Skeletal muscle cell (primary cell): Measurements from ENCODE around the gene SLC12A4.
"Not testable (repeated sequence)": the region's sequence is repeated elsewhere in the genome, so short reads cannot be mapped to it uniquely, and the experiment has no call there.

Source experiments
- DNase-seq: peaks from one replicate; pipeline ENCODE4 v3.0.0-alpha.2; 2010; ENCODE audit warnings: low read depth
- H3K4me3 ChIP-seq: 2 replicates; pipeline ENCODE4 v1.5.1; 2011; ENCODE audit warnings: low read depth, mild to moderate bottlenecking, control low read depth, low read length, moderate library complexity

Gene SLC12A4

DNA sequence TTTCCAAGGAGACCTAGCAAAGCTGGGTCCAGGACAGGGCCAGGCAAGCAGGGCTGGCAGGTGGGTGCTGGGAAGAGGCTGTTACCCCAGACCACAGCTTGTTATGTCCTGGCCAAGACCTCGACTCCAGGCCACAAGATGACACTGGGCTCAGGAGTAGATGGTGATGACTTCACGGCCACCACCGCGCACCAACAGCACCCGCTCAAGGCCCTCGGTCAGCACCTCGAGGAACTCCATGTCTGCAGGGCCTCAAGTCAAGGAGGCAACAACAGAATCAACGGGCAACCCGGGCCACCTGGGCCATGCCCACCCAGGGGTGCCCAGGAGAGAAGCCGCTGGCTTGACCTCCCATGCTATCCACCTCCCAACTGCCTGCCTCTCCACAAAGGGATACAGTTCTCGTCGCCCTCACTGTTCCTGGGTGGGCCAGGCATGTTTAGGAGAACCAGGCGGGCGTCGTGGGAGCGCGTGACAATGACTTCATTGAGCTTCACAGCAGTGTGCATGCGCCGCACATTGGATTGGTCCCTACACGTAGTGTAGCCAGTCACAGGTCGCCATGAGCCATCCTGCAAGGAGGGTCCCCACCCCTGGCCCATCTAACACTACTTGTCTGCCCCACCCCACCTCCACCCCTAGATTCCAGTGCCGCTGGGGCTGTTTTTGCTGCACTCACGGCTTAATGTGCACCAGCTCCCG is 23.6 kb downstream of the SLC12A4 start:
- no peak for DNase-seq
- no peak overlapping the region for H3K4me3 ChIP-seq

DNA sequence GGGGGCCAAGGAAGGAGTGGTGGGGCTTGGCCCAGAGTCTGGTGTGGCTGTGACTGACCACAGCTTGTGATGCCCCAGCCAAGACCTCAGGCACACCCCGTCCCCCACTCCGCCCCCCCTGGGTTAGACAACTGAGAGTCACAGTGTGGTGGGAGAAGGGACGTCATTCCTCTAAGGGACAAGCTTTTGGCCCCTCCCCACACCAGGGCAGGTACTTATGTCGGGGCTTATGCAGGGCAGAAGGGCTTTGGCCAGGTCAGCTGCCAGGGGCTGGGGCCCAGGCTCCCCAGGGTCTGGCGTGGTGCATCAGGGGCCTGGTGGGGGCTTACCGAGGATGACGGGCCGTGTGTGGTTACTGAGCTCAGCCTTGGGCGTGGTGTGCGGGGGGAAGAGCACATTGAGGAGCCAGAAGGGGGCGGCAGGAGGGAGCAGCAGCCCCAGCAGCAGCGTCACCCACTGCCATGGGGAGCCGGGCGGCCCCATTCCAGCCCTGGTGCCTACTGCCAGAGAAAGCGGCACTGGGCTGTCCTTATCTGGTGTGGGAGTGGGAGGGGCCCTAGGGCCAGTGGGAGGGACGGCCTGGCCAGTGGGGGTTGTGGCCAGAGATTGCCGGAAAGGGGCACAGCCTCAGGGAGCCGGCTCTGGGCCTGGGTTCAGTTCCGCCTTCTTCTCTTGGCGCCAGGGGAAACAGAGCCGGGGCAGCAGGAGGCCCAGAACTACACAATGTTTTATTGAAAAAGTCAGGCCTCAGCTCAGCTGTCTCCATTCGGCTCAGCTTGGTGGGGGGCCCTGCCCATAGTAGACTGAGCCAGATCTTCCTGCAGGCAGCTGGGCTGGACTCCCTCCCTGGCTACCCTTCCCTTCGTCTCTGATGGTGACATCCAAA is 24.6 kb downstream of the SLC12A4 start, which contains the start of gene LCAT:
TSS of gene LCAT (minus strand) at position 502 of the 886 bp plus-strand sequence. CDS start at position 483, 19 bp downstream.
- no peak for DNase-seq
- no peak within 1 kb of the TSS for H3K4me3 ChIP-seq

GRCh38 chr16:67943256-67943618 is 25.2 kb downstream of the SLC12A4 start:
- DNase-seq: no peak
- no peak overlapping the region for H3K4me3 ChIP-seq

DNA sequence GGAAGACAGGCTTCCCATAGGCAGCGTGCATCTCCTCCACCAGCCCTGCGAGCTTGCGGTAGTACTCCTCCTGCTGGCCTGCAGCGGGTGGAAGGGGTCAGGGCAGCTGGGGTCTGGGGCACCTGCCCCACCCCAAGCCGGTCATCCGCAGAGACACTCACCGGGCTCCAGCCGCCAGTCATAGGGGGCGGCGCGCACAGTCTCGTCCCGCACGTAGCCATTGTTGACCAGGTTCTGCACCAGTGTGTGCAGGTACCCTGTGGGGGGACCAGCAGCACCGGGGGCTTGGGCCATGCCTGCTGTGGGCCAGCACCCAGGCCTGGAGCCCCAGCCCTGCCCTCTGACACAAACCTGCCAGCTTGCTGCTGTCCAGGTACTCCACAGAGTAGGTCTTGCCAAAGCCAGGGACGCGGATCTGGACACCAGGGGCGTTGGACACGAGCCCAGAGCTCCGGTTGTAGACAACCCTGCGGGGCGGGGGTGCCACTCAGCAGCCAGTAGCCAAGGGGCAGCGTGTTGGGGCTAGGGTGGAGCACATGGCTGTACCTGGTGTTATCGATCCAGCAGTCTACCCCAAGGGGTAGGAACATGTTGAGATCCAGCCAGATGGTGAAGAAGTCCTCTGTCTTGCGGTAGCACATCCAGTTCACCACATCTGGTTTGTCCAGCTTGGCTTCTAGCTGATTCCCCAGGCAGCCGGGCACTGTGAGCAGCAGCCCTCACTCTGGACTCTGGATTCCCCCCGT is 25.8 kb downstream of the SLC12A4 start:
- DNase-seq: no peak
- H3K4me3 ChIP-seq: no peak overlapping the region

- no peak for DNase-seq
- no peak overlapping the region for H3K4me3 ChIP-seq
Observed at GRCh38 chr16:67942200-67942509, 26.3 kb downstream of the SLC12A4 start.

DNA sequence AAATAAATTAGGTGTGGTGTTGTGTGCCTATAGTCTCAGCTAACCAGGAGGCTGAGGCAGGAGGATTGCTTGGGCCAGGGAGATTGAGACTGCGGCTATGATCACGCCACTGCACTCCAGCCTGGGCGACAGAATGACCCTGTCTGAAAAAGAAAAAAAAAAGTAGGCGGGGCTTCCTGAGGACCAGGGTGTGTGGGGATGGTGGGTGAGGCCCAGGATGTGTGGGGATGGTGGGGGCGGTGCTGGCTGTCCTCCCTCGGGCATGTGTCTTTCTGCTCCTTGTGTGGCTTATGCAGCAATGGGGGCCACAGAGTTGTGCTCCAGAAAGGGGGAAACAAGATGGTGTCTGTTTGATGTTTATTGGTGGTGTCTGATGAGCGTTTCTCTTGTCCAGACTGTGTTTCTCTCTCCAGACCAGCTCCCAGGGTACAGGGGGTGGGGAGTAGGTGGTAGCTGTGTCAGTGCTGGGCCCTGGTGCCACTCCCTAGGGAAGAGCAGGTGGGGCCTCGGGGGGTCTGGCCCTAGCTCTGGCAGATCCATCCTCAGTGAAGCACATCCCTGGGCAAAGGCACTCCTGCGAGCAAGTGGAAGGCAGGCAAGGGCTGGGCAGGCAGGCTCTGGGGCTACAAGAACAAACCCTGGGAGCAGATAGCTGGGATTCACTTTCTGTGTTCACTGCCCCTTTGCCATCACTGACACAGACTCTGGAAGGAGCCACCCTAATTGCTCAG is 26.8 kb downstream of the SLC12A4 start:
- H3K4me3 ChIP-seq: no peak overlapping the region
- DNase-seq: no peak

DNA sequence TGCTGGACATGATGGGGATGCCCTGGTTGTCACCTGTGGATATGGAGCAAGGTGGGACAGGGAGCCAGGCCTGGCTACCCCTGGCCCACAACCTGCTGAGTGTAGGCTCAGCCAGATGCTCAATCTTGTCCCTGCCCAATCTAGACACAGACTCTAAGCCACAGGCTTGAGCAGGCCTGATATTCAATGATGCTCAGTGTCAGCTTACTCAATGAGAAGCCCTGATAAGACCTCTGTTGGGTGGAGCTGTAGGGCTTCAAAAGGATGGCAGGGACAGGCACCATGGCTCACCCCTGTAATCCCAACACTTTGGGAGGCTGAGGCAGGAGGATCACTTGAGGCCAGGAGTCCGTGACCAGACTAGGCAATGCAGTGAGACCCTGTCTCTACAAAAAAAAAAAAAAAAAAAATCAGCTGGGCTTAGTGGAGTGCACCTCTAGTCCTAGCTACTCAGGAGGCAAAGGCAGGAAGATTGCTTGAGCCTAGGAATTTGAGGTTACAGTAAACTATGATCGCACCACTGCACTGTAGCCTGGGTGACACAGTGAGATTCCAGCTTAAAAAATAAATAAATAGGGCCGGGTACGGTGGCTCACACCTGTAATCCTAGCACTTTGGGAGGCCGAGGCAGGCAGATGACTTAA is 27.9 kb downstream of the SLC12A4 start:
- DNase-seq: no peak
- no peak overlapping the region for H3K4me3 ChIP-seq

DNA sequence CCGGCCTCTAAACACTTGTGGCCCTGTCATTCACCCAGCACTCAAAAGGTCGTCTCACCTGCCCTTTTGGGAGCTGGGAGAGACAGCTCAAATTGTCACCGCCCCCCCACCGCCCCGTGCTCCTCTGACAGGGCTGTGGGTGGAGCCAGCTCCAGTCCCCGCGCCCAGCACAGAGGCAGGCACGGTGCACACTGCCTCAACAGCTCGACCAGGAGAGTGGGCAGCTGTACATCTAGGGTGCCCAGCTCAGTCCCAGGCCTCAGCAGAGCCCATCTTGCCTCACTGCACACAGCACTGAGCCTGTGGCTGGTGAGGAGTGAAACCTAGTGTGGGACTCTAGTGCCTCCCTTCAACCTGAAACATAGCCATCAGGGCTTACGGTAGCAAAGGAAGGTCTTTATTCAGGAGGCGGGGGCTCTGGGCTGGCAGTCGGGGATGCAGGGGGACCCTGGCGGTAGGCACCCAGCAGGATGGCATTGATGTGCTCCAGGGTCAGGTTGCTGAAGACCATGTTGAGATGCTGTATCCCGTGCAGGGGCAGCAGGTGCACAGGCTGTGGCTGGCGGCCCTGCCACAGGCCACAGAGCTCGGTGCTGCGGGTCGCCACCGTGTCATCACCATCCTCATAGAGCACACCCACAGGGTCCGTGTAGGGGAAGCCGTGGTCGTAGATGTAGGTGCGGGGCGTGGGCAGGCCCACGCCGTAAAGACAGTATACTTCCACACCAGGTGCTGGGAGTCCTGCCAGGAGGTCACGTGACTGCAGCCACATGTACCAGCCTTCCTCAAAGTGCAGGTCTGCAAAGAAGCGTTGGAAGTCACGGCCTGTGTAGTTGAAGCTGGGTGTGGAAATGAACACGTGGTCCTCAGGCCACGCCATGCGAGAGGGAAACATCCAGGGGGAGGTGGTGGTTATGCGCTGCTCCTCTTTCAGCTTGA is 28.7 kb downstream of the SLC12A4 start:
- H3K4me3 ChIP-seq: no peak overlapping the region
- DNase-seq: no peak

GRCh38 chr16:67937713-67938112 is 30.7 kb downstream of the SLC12A4 start:
- not testable (repeated sequence) for DNase-seq, H3K4me3 ChIP-seq

DNA sequence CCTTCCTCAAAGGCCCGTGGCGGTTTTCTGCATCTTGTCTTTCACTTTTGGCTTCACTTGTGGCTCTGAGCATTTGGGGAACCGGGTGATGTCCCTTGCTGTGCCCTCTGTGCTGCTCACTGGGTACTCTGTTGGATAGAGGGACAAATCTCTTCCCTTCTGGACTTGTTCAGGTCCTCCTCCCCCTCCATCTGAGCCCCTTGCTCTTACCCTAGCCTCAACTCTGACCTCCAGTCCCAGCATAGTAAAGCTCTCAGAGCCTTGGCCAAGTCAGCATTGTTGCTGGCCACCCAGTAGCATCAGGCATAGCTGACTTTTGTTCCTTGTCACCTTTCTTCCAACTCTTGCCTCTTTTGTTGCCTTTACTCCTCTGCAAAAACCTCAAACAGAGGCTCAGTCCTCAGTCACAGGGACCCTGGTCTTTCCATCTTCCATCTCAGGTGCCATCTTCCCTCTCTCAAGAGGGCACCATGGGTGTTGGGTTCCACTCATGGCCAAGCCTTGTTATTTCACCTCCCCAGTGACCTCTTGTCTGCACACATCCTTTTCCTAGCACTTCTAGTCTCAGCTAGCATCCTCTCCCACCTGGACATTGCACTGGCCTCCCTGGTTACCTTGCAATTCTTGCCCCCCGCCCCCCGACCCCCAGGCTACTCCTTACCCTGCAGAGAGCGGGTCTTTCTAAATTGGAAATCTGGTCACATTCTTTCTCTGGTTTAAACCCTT is 31.4 kb downstream of the SLC12A4 start:
- peak overlapping the region; percentile 91 for H3K4me3 ChIP-seq

GRCh38 chr16:67936124-67936879 is 32.1 kb downstream of the SLC12A4 start, which contains the start of gene PSMB10:
Gene PSMB10 (minus strand): TSS chr16:67936850. CDS start chr16:67936749, 101 bp downstream.
- peak within 1 kb of the TSS; percentile 91 for H3K4me3 ChIP-seq
- DNase-seq: no peak

More for the DNA sequence above, 31.4 kb downstream of the SLC12A4 start:
- no peak for DNase-seq

DNA sequence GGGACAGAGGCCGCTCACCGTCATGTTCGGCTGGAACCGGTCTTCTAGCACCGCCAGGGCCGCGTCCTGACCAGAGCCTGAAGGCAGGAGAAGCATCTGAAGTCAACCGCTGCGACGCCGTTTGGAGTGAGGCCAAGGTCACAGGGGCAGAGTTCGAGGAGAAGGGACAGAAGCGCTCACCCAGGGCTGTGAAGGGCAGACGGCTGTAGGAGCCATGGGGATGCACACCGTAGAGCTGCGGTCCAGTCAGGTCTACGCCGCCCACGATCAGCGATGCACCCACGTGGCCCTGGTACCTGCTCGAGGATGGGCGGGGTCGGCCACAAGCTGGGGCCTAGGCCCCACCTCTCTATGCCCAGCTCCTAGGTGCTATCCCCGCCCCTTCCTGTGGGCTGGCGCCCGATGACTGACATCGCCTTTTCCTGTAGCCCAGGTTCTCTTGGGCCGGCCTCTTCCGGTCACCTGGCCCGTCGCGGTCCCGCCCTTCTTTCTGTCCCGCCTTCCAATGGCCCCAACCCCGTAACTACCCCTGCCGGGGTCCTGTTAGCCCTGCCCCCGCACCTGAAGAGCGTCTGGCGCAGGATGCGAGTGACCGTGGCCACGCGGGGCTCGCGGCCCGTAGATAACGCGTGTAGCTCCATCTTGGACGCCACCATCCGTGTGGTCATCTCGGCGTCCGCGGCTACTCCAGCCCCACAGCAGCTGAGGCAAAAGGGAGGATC is 32.9 kb downstream of the SLC12A4 start:
- peak overlapping the region; percentile 91 for H3K4me3 ChIP-seq
- peak; percentile 73 for DNase-seq

- peak overlapping the region; percentile 91 for H3K4me3 ChIP-seq
- no peak for DNase-seq
Observed at GRCh38 chr16:67935101-67935401, 33.4 kb downstream of the SLC12A4 start.

DNA sequence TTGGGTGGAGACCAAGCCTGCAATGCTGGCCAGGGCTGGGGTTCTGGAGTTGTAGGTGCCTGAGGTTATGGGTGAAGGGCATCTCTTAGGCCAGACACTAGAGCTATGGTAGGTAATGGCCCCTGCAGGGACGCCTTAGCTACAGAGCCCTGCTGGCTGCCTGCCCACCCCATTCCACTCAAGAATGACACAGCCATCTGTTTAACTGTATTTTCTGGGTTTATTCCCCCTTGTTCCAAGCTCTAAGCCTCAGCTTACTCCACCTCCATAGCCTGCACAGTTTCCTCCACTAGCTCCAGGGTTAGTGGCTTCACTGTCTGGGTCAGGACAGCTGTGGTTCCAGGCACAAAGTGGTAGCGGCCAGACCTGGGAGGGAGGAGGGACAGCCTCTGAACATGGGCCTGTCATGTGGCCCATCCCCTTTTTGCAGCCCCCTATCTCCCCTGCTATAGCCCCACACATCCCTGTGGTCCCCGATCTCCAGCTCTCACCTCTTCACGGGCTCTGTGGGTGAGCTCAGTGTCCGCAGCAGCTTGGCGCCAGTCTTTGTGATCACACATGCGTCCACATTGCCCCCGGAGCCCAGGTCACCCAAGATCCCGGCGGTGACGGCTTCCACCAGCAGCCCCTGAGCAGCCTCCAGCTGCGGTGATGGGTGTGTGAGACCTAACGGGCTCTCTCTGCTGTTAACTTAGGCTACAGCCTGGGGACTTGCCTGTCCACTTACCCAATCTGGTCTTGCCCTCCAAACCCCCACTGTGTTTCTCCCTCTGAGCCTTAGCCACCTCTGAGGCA is 33.9 kb downstream of the SLC12A4 start:
- DNase-seq: no peak
- peak overlapping the region; percentile 91 for H3K4me3 ChIP-seq

DNA sequence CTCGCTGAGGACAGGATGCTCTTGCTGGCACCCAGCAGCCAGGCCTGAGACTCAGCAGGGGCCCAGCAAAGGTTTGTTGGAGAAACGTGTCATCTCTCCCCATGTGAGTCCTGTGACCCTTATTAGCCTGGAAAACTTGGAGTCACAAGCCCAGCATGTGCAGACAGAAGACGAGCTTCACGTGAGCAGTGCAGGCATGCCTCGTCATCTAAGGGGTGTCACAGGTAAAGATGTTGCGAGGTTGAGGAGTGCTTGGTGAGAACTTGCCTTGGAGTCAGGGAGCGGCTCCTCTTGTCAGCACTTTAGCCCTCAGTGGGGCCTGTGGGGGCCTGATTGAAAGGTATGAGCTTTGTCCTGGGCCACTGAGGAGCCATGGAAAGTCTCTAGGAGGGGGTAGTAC is 34.6 kb downstream of the SLC12A4 start:
- DNase-seq: no peak
- no peak overlapping the region for H3K4me3 ChIP-seq
